ENCODE data around the gene NDFIP2. TPM values are rescaled to one million over a fixed set of nuclear protein-coding genes. Genes with fewer than 3 reads are reported as not detected.
"Not testable (repeated sequence)": the region's sequence is repeated elsewhere in the genome, so short reads cannot be mapped to it uniquely, and the experiment has no call there.

The NDFIP2 gene
- total RNA-seq, 1 experiment from 2014 or later: 48.4 TPM

DNA sequence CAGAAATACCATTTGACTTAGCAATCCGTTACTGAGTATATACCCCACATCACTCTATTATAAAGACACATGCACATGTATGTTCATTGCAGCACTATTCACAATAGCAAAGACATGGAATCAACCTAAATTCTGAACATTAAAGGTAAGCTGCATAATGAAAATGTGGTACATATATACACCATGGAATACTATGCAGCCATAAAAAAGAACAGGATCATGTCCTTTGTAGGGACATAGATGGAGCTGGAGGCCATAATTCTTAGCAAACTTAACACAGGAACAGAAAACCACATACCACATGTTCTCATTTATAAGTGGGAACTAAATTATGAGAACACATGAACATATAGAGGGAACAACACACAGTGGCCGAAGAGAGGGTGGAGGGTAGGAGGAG, 85.2 kb downstream of the NDFIP2 start:
- ChIA-PET POLR2A (ENCODE audit: unreplicated experiment) (no interaction called here), CTCF (no interaction called here)
- H3K4me1 ChIP-seq (replicated peaks; ENCODE audit: insufficient read depth): no peaks in the 10 kb centered on the region
- no peak for TF ChIP-seq EZH2 (IDR thresholded peaks at IDR 0.05; ENCODE audit: low read depth)
- TF ChIP-seq, protein P1, sequence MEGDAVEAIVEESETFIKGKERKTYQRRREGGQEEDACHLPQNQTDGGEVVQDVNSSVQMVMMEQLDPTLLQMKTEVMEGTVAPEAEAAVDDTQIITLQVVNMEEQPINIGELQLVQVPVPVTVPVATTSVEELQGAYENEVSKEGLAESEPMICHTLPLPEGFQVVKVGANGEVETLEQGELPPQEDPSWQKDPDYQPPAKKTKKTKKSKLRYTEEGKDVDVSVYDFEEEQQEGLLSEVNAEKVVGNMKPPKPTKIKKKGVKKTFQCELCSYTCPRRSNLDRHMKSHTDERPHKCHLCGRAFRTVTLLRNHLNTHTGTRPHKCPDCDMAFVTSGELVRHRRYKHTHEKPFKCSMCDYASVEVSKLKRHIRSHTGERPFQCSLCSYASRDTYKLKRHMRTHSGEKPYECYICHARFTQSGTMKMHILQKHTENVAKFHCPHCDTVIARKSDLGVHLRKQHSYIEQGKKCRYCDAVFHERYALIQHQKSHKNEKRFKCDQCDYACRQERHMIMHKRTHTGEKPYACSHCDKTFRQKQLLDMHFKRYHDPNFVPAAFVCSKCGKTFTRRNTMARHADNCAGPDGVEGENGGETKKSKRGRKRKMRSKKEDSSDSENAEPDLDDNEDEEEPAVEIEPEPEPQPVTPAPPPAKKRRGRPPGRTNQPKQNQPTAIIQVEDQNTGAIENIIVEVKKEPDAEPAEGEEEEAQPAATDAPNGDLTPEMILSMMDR (conservative IDR thresholded peaks at IDR 0.05): no peak
- no peaks in the 10 kb centered on the region for H3K9me2 ChIP-seq (ENCODE audit: insufficient read depth)
- DNase-seq: no peak
- H3K79me2 ChIP-seq (ENCODE audit: low read depth): no peaks in the 10 kb centered on the region
- H3K4me3 ChIP-seq: no peak overlapping the region
- H3K27ac ChIP-seq: no peak overlapping the region
- peaks cover 2% of the 10 kb centered on the region; the same call in 1 of the 2 replicates for H3K36me3 ChIP-seq (ENCODE audit: low read depth)
- peaks cover 26% of the 10 kb centered on the region for H3K9me3 ChIP-seq (ENCODE audit: insufficient read depth, low read depth)
- no peaks in the 10 kb centered on the region for H3F3A ChIP-seq (ENCODE audit: insufficient read depth, low read depth)
- intact Hi-C loops (cut with micrococcal nuclease; ENCODE audit: unreplicated experiment): no loop called here
- no peak overlapping the region for H2AFZ ChIP-seq
- H3K27me3 ChIP-seq (ENCODE audit: insufficient read depth, low read depth): no peaks in the 10 kb centered on the region
- no peak overlapping the region for H3K4me2 ChIP-seq
- H4K20me1 ChIP-seq (ENCODE audit: insufficient read depth): no peaks in the 10 kb centered on the region
- no TSS peak for BruUV-seq (replicated peaks)

DNA sequence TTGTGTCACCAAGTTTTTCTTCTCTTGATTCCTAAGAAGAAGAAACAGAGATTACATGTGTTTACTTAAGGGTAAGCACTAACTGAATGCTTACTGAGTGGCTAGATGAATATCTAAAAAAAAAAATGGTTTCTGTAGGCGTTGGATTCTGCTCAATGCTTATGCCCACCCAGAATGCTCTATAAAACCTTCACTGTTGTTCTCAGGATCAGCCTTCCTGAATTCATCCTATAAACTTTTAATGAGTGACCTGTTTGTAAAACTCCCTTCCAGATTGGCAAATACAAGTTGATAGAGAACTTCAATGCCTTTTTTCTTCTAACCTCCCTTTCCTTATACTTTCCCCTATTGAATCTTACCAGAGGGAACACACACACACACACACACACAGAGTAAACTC, 90.2 kb downstream of the NDFIP2 start:
- no peak for DNase-seq
- H2AFZ ChIP-seq: no peak overlapping the region
- intact Hi-C loops (cut with micrococcal nuclease; ENCODE audit: unreplicated experiment): no loop called here
- POLR2A ChIA-PET (ENCODE audit: unreplicated experiment): no interaction called here
- CTCF ChIA-PET: interaction anchor here (0.6 kb wide), 1 partner anchor 547 kb away, joined by 4 read pairs; no protein-coding TSS in a partner anchor
- BruUV-seq (replicated peaks): no TSS peak
- H3K4me3 ChIP-seq: no peak overlapping the region
- H3K9me2 ChIP-seq (ENCODE audit: insufficient read depth): no peaks in the 10 kb centered on the region
- H3K27me3 ChIP-seq (ENCODE audit: insufficient read depth, low read depth): no peaks in the 10 kb centered on the region
- TF ChIP-seq EZH2 (IDR thresholded peaks at IDR 0.05; ENCODE audit: low read depth): no peak
- TF ChIP-seq, protein P1 (conservative IDR thresholded peaks at IDR 0.05): no peak
- no peaks in the 10 kb centered on the region for H4K20me1 ChIP-seq (ENCODE audit: insufficient read depth)
- H3K4me2 ChIP-seq: no peak overlapping the region
- H3K79me2 ChIP-seq (ENCODE audit: low read depth): no peaks in the 10 kb centered on the region
- H3K36me3 ChIP-seq (ENCODE audit: low read depth): no peaks in the 10 kb centered on the region
- H3K9me3 ChIP-seq (ENCODE audit: insufficient read depth, low read depth): no peaks in the 10 kb centered on the region; the same call in 1 of the 2 replicates
- no peaks in the 10 kb centered on the region for H3F3A ChIP-seq (ENCODE audit: insufficient read depth, low read depth)
- no peak overlapping the region for H3K27ac ChIP-seq
- no peaks in the 10 kb centered on the region for H3K4me1 ChIP-seq (replicated peaks; ENCODE audit: insufficient read depth)

DNA sequence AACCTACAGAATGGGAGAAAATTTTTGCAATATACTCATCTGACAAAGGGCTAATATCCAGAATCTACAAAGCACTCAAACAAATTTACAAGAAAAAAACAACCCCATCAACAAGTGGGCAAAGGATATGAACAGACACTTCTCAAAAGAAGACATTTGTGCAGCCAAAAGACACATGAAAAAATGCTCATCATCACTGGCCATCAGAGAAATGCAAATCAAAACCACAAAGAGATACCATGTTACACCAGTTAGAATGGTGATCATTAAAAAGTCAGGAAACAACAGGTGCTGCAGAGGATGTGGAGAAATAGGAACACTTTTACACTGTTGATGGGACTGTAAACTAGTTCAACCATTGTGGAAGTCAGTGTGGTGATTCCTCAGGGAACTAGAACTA, 92.9 kb downstream of the NDFIP2 start:
- H3K36me3 ChIP-seq (ENCODE audit: low read depth); DNase-seq; H3K79me2 ChIP-seq (ENCODE audit: low read depth); H2AFZ ChIP-seq; intact Hi-C loops (cut with micrococcal nuclease; ENCODE audit: unreplicated experiment); CTCF ChIA-PET; BruUV-seq (replicated peaks); H3K4me2 ChIP-seq; H3K27me3 ChIP-seq (ENCODE audit: insufficient read depth, low read depth); H3K9me3 ChIP-seq (ENCODE audit: insufficient read depth, low read depth); H3K27ac ChIP-seq; H3K9me2 ChIP-seq (ENCODE audit: insufficient read depth); H3K4me1 ChIP-seq (replicated peaks; ENCODE audit: insufficient read depth); H3K4me3 ChIP-seq; H3F3A ChIP-seq (ENCODE audit: insufficient read depth, low read depth); H4K20me1 ChIP-seq (ENCODE audit: insufficient read depth); POLR2A ChIA-PET (ENCODE audit: unreplicated experiment): not testable (repeated sequence)

DNA sequence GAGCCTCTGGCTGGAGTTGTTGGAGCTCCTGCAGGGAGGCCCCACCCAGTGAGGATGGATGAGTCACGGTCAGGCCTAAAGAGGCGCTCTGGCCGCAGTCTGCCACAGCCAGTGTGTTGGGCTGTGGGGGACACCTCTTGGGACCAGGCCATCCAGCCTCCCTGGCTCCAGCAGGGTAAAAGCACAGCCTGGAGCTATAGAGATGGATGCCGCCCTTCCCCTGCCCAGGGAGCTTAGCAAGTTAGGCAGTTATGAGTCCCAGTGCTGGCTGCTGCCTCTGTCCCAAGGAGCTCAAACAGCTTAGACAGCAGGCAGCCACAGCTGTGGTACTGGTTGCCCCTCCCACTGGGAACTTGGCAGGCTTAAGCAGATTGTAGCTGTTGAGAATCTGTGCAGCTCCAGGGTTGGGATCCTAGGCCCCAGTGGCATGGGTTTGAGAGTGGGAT, 100.9 kb downstream of the NDFIP2 start:
- Histone ChIP-seq H3K9me3 (ENCODE audit: insufficient read depth, low read depth) (peaks cover 5% of the 10 kb centered on the region; the same call in 1 of the 2 replicates), H3K9me2 (ENCODE audit: insufficient read depth) (no peaks in the 10 kb centered on the region), H3K4me2 (no peak overlapping the region), H3K79me2 (ENCODE audit: low read depth) (no peaks in the 10 kb centered on the region), H4K20me1 (ENCODE audit: insufficient read depth) (no peaks in the 10 kb centered on the region), H2AFZ (no peak overlapping the region), H3K4me3 (no peak overlapping the region), H3K36me3 (ENCODE audit: low read depth) (no peaks in the 10 kb centered on the region), H3F3A (ENCODE audit: insufficient read depth, low read depth) (no peaks in the 10 kb centered on the region), H3K27me3 (ENCODE audit: insufficient read depth, low read depth) (no peaks in the 10 kb centered on the region), H3K27ac (no peak overlapping the region), H3K4me1 (replicated peaks; ENCODE audit: insufficient read depth) (no peaks in the 10 kb centered on the region)
- intact Hi-C loops (cut with micrococcal nuclease; ENCODE audit: unreplicated experiment): no loop called here
- CTCF ChIA-PET: no interaction called here
- no TSS peak for BruUV-seq (replicated peaks)
- TF ChIP-seq, protein P1 (conservative IDR thresholded peaks at IDR 0.05): no peak
- no peak for TF ChIP-seq EZH2 (IDR thresholded peaks at IDR 0.05; ENCODE audit: low read depth)
- POLR2A ChIA-PET (ENCODE audit: unreplicated experiment): interaction anchor here (0.6 kb wide), 1 partner anchor 49 kb away, joined by 3 read pairs; no protein-coding TSS in a partner anchor
- DNase-seq: peak in 1 of 2 experiments; percentile 40
